Peyer's patch (tissue), 4 donors: ENCODE results near the gene LRSAM1.

Source experiments
- CTCF ChIP-seq, 6 experiments: fragments of 450-650 bp in 4 of 6; fragments of 200-600 bp in 2 of 6; sonication (generic) in 1 of 6; IDR thresholded peaks; one replicate each; pipeline ENCODE4 v1.5.1; 2017 to 2019; ENCODE audit warnings: antibody characterized with exemption in 6 of 6, mild to moderate bottlenecking in 3 of 6, moderate library complexity in 1 of 6
- POLR2A ChIP-seq, 2 donors: fragments of 450-650 bp; IDR thresholded peaks; one replicate each; pipeline ENCODE4 v1.5.1; 2017; ENCODE audit warnings: antibody characterized with exemption in 2 of 2, mild to moderate bottlenecking in 2 of 2, moderate library complexity in 2 of 2

- TF ChIP-seq CTCF (IDR thresholded peaks at IDR 0.05) = no peak
- no peak for TF ChIP-seq POLR2A (IDR thresholded peaks at IDR 0.05)
Observed at GRCh38 chr9:127445851-127446712, 5.2 kb upstream of the LRSAM1 start.
